MCF 10A (cell line): ENCODE measurements around the gene MON2. TPM values are rescaled to one million over a fixed set of nuclear protein-coding genes. Genes with fewer than 3 reads are reported as not detected.

ENCODE experiments used
- BruUV-seq: library from RNA; stranded (reverse); fragments of 400-500 nt; replicated peaks from 2 replicates; lab custom pipeline; 2021; lab: Mats Ljungman, UMichigan
- CTCF ChIA-PET: fragments of 300-600 bp; sonication (Branson Sonifier 250); formaldehyde crosslinking; extraction: SDS; loops from one replicate; lab custom pipeline; 2021; ENCODE audit warnings: antibody characterized with exemption, inconsistent platforms; lab: Yijun Ruan, JAX
- POLR2A ChIA-PET: fragments of 300-600, 350-650 bp; sonication (Branson Sonifier 250); formaldehyde crosslinking; extraction: SDS; loops from one replicate; lab custom pipeline; 2020; ENCODE audit warnings: antibody characterized with exemption, inconsistent platforms; lab: Yijun Ruan, JAX
- DNase-seq: peaks from one replicate; pipeline ENCODE4 v3.0.0-alpha.2; 2018; ENCODE audit not compliant: unreplicated experiment
- H3K27ac Mint-ChIP-seq: one replicate; pipeline ENCODE4 v1.8.0; 2022; ENCODE audit warnings: mild to moderate bottlenecking, low read depth, mixed read lengths; ENCODE audit not compliant: unreplicated experiment
- H3K27me3 Mint-ChIP-seq: one replicate; pipeline ENCODE4 v1.8.0; 2022; ENCODE audit warnings: mixed read lengths; ENCODE audit not compliant: insufficient read depth, unreplicated experiment
- H3K36me3 Mint-ChIP-seq: one replicate; pipeline ENCODE4 v1.8.0; 2022; ENCODE audit warnings: mild to moderate bottlenecking, moderate library complexity, mixed read lengths; ENCODE audit not compliant: insufficient read depth, unreplicated experiment
- H3K4me1 Mint-ChIP-seq: one replicate; pipeline ENCODE4 v1.8.0; 2022; ENCODE audit warnings: mixed read lengths; ENCODE audit not compliant: insufficient read depth, unreplicated experiment
- H3K4me3 Mint-ChIP-seq: one replicate; pipeline ENCODE4 v1.8.0; 2022; ENCODE audit warnings: mild to moderate bottlenecking, moderate library complexity, mixed read lengths; ENCODE audit not compliant: unreplicated experiment
- H3K9me3 Mint-ChIP-seq: one replicate; pipeline ENCODE4 v1.8.0; 2022; ENCODE audit warnings: mixed read lengths; ENCODE audit not compliant: unreplicated experiment
- intact Hi-C: fragments of 100-400 bp; cut with micrococcal nuclease; formaldehyde crosslinking; loops from 2 replicates; pipeline ENCODE4 v1.14.1; 2022
- total RNA-seq: library from RNA; stranded (reverse); gene quantifications from 2 replicates; pipeline ENCODE4 v1.2.3, GENCODE V29; 2022
- TF ChIP-seq, protein P1 (sequence below): fragments of 200-600 bp; IDR thresholded peaks from one replicate; pipeline ENCODE4 v1.8.0; 2022; ENCODE audit warnings: antibody characterized with exemption, mild to moderate bottlenecking; ENCODE audit not compliant: unreplicated experiment

Gene MON2
- total RNA-seq, 1 experiment from 2014 or later, result 49.5 TPM

DNA sequence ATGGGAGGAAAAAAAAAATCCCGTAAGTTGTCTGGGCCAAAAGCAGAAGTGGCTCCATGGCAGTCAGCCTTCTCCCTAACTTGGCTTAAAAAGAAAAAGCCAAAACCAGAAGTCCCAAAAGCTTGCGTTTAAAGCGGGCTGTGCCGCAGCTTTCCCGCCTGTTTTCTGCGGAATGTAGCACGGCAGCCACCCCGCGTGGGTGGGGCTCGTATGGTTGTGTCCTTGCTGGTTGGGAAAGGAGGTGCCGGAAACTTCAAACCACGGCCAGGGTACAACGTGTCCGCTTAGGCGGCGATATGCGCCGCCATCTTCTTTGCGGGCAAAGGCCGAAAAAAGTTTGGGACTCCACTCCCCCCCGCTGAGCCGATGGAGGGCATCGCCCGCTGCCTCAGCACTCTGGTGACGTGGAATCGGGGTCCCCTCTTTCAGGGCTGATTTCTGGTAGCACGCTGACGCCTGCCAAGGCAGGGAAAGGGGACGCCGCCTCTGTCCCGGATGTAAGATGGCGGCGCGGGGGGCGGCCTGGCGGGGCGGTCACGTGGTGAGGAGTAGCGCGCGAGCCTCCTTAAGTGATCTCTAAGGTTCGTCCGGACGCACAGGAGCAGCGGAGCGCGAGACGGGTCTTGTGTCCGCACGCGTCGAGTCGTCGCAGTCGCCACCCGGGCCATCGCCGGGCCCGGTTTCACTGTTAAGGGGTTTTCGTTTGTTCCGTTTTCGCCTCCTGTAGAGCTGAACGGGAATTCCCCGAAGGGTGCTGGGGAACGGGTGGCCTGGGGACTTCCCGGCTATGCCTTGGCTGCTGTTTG is 135.8 kb downstream of the MON2 start:
- Mint-ChIP-seq H3K4me1 (peaks cover 29% of the 10 kb centered on the region), H3K4me3 (peak overlapping the region; percentile 94), H3K27ac (peak overlapping the region; percentile 100), H3K9me3 (no peaks in the 10 kb centered on the region), H3K27me3 (no peaks in the 10 kb centered on the region), H3K36me3 (peaks cover 9% of the 10 kb centered on the region)
- intact Hi-C loops, result loop anchor here (1.0 to 10.0 kb wide), 6 partner anchors 21 to 462 kb away; partner anchors contain the start of gene USP15
- CTCF ChIA-PET, result interaction anchor here (0.6 to 3.3 kb wide), 16 partner anchors 10 to 411 kb away, joined by 3 to 32 read pairs (median 6); no protein-coding TSS in a partner anchor
- TF ChIP-seq, protein P1, sequence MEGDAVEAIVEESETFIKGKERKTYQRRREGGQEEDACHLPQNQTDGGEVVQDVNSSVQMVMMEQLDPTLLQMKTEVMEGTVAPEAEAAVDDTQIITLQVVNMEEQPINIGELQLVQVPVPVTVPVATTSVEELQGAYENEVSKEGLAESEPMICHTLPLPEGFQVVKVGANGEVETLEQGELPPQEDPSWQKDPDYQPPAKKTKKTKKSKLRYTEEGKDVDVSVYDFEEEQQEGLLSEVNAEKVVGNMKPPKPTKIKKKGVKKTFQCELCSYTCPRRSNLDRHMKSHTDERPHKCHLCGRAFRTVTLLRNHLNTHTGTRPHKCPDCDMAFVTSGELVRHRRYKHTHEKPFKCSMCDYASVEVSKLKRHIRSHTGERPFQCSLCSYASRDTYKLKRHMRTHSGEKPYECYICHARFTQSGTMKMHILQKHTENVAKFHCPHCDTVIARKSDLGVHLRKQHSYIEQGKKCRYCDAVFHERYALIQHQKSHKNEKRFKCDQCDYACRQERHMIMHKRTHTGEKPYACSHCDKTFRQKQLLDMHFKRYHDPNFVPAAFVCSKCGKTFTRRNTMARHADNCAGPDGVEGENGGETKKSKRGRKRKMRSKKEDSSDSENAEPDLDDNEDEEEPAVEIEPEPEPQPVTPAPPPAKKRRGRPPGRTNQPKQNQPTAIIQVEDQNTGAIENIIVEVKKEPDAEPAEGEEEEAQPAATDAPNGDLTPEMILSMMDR, result no peak
- POLR2A ChIA-PET, result interaction anchor here (0.6 to 2.7 kb wide), 33 partner anchors 8 to 466 kb away, joined by 3 to 27 read pairs (median 4); partner anchors contain the start of gene MON2
- peak; percentile 87 for DNase-seq
- TSS peak; percentile 66 for BruUV-seq

- intact Hi-C loops, result loop anchor here (1.0 to 10.0 kb wide), 6 partner anchors 22 to 462 kb away; partner anchors contain the start of gene USP15
- ChIA-PET CTCF (interaction anchor here (0.8 to 3.3 kb wide), 18 partner anchors 10 to 465 kb away, joined by 3 to 32 read pairs (median 4); no protein-coding TSS in a partner anchor), POLR2A (interaction anchor here (0.6 to 2.7 kb wide), 31 partner anchors 9 to 466 kb away, joined by 3 to 27 read pairs (median 4); partner anchors contain the start of gene MON2)
- no peaks in the 10 kb centered on the region for H3K27me3 Mint-ChIP-seq
- H3K4me1 Mint-ChIP-seq, result peaks cover 29% of the 10 kb centered on the region
- TF ChIP-seq, protein P1, result peak; percentile 20
- H3K9me3 Mint-ChIP-seq, result no peaks in the 10 kb centered on the region
- DNase-seq, result peak; percentile 87
- peak overlapping the region; percentile 100 for H3K27ac Mint-ChIP-seq
- H3K4me3 Mint-ChIP-seq, result peak overlapping the region; percentile 94
- no TSS peak for BruUV-seq
- H3K36me3 Mint-ChIP-seq, result peaks cover 9% of the 10 kb centered on the region
Measured at GRCh38 chr12:62603061-62603810, 136.6 kb downstream of the MON2 start.

GRCh38 chr12:62603811-62604098 is 137.1 kb downstream of the MON2 start:
- CTCF ChIA-PET, result interaction anchor here (1.0 to 3.3 kb wide), 11 partner anchors 11 to 465 kb away, joined by 3 to 32 read pairs (median 5); no protein-coding TSS in a partner anchor
- intact Hi-C loops, result loop anchor here (1.0 to 10.0 kb wide), 6 partner anchors 22 to 461 kb away; partner anchors contain the start of gene USP15
- Mint-ChIP-seq H3K9me3 (no peaks in the 10 kb centered on the region), H3K4me3 (peak overlapping the region; percentile 94), H3K27ac (peak overlapping the region; percentile 100), H3K27me3 (no peaks in the 10 kb centered on the region), H3K4me1 (peaks cover 29% of the 10 kb centered on the region), H3K36me3 (peaks cover 9% of the 10 kb centered on the region)
- POLR2A ChIA-PET, result interaction anchor here (0.6 to 2.7 kb wide), 22 partner anchors 9 to 676 kb away, joined by 3 to 27 read pairs (median 4); partner anchors contain the start of gene MON2
- no TSS peak for BruUV-seq
- no peak for DNase-seq
- TF ChIP-seq, protein P1, result no peak
